GM12865 (cell line): Measurements from ENCODE around the gene FBN3.

Source experiments
- DNase-seq: peaks from one replicate; pipeline ENCODE4 v3.0.0; 2010; ENCODE audit warnings: low read depth
- H3K4me3 ChIP-seq: 2 replicates; pipeline ENCODE4 v1.5.1; 2011; ENCODE audit warnings: mild to moderate bottlenecking, low read depth, low read length, control low read depth
- CTCF ChIP-seq: IDR thresholded peaks from 2 replicates; pipeline ENCODE4 v1.5.1; 2011; ENCODE audit warnings: low read length, control low read depth, low read depth, inconsistent platforms; ENCODE audit not compliant: insufficient read depth; ENCODE audit errors: missing control alignments

Gene FBN3

DNA sequence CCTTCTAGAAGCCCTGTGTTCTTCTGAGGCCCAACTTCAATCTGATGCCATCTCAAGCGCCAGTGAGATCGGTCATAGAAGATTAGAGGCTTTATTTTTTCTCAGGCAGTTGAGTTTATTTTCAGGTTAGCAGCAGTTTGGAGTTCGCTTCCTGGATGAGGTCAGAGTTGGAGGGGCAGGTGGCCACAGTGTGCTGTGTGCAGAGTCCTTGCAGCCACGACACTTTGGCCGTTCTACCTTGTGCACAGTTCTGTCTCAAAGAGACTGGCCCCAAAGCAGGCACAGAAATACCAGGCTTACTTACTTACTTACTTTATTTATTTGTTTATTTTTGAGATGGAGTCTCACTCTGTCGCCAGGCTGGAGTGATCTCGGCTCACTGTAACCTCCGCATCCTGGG is 128.0 kb downstream of the FBN3 start:
- no peak for TF ChIP-seq CTCF
- H3K4me3 ChIP-seq: no peak overlapping the region
- DNase-seq: no peak

- H3K4me3 ChIP-seq: no peak overlapping the region
- no peak for DNase-seq
- TF ChIP-seq CTCF: no peak
Observed at GRCh38 chr19:8020681-8021080, 128.7 kb downstream of the FBN3 start.

- peak; percentile 82 for TF ChIP-seq CTCF
- peak; percentile 79 for DNase-seq
- no peak overlapping the region for H3K4me3 ChIP-seq
Observed at GRCh38 chr19:8017808-8018207, 131.6 kb downstream of the FBN3 start.
